ENCODE data around the gene NDEL1.
"Not testable (repeated sequence)": the region's sequence is repeated elsewhere in the genome, so short reads cannot be mapped to it uniquely, and the experiment has no call there.

Gene NDEL1

DNA sequence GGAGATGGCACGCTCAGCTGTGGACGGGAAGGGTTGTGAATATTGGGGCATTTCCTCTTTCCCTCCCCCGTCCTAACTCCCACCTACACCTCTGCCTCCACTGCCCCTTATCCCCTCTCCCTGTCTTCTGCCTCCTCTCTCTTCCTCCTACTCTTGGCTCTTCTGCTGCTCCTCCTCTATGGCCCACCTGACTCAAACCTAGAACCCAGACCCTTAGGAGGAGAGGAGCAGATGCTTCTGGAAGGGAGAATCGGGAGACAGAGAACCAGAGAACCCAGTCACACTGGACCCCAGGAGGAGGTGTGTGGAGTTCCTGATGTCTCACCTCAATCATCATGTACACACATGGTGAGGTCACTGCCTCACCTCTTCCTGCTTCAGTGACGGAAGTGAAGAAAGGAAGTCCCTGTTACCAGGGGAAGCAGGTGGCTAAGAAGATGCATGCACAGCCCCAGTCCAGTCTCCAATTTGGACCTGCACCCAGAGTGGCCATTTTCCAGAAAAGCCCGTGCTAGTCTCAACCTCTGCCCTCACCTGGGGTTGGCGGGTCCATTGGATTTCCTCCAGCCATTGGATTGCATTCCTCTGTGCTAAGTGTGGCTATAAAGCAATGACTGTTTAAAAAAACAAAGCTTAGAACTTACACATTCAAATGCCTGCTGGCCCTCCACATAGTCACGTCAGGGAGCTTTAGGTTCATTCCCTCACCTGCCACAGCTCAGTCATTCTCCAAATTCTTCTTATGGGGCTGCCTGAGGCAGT, 42.0 kb upstream of the NDEL1 start:
- H3K9me3 ChIP-seq (ENCODE audit: insufficient read depth, low read length): no peaks in the 10 kb centered on the region
- TF ChIP-seq YY1 (IDR thresholded peaks at IDR 0.05; ENCODE audit: insufficient read depth, insufficient read length): no peak
- no peak for TF ChIP-seq ZNF274 (IDR thresholded peaks at IDR 0.05; ENCODE audit: low read depth, low read length)
- no peak for TF ChIP-seq SUZ12 (IDR thresholded peaks at IDR 0.05; ENCODE audit: extremely low read depth, insufficient read depth, insufficient read length)
- H3K27me3 ChIP-seq (ENCODE audit: insufficient read depth, insufficient read length): no peaks in the 10 kb centered on the region
- DNase-seq (ENCODE audit: low read depth, low spot score): no peak
- H3K4me3 ChIP-seq (ENCODE audit: insufficient read length, low read depth): no peak overlapping the region
- H3K4me1 ChIP-seq (ENCODE audit: insufficient read depth, insufficient read length): peaks cover 7% of the 10 kb centered on the region
- no peak overlapping the region for H3K9ac ChIP-seq (ENCODE audit: insufficient read length, low read depth)
- H3K36me3 ChIP-seq (ENCODE audit: insufficient read depth, insufficient read length, low read length): no peaks in the 10 kb centered on the region

DNA sequence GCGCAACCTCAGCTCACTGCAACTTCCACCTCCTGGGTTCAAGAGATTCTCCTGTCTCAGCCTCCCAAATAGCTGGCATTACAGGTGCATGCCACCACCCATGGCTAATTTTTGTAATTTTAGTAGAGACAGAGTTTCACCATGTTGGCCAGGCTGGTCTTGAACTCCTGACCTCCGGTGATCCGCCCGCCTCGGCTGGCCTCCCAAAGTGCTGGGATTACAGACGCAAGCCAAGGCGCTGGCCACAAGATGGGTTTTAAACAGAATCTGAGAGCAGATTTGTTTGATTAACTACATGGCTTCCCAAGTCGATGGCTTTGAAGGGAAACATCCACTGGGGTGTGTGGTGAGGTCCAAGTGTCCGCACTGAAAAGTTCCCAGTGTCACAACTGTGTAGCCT, 41.2 kb upstream of the NDEL1 start:
- H3K9ac ChIP-seq (ENCODE audit: insufficient read length, low read depth); H3K36me3 ChIP-seq (ENCODE audit: insufficient read depth, insufficient read length, low read length); H3K9me3 ChIP-seq (ENCODE audit: insufficient read depth, low read length); H3K4me3 ChIP-seq (ENCODE audit: insufficient read length, low read depth); H3K27me3 ChIP-seq (ENCODE audit: insufficient read depth, insufficient read length); DNase-seq (ENCODE audit: low read depth, low spot score); H3K4me1 ChIP-seq (ENCODE audit: insufficient read depth, insufficient read length): not testable (repeated sequence)

DNA sequence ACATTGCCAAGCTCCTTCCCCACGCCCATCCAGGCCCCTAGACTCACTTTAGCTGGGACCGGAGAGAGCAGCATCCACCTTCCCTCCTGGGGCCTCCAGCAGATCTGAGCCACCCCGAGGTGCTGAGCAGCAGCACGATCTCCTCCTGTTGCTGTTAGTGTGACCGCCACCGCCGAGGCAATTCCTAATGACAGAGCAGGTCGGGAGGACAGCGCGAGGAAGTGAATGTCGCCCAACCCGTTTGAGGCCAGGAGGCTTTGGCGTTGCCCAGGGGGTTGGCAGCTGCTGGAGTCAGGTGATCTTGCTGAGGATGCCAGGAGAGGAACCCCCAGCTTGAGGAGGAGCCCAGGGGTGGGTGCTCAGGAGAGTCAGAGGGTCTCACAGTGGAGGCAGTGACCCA, 38.0 kb upstream of the NDEL1 start, which contains the start of gene RNF222:
TSS of gene RNF222 (minus strand) at position 192 of the 400 bp plus-strand sequence. CDS start 4,366 bp downstream, outside the sequence.
- no peak for DNase-seq (ENCODE audit: low read depth, low spot score)
- Histone ChIP-seq H3K4me3 (ENCODE audit: insufficient read length, low read depth) (no peak within 1 kb of the TSS), H3K9ac (ENCODE audit: insufficient read length, low read depth) (no peak within 1 kb of the TSS), H3K9me3 (ENCODE audit: insufficient read depth, low read length) (no peaks in the 10 kb centered on the region), H3K36me3 (ENCODE audit: insufficient read depth, insufficient read length, low read length) (no peaks in the 10 kb centered on the region), H3K27me3 (ENCODE audit: insufficient read depth, insufficient read length) (no peaks in the 10 kb centered on the region), H3K4me1 (ENCODE audit: insufficient read depth, insufficient read length) (peaks cover 4% of the 10 kb centered on the region)
- TF ChIP-seq YY1 (IDR thresholded peaks at IDR 0.05; ENCODE audit: insufficient read depth, insufficient read length) (no peak), ZNF274 (IDR thresholded peaks at IDR 0.05; ENCODE audit: low read depth, low read length) (no peak), SUZ12 (IDR thresholded peaks at IDR 0.05; ENCODE audit: extremely low read depth, insufficient read depth, insufficient read length) (no peak)

DNA sequence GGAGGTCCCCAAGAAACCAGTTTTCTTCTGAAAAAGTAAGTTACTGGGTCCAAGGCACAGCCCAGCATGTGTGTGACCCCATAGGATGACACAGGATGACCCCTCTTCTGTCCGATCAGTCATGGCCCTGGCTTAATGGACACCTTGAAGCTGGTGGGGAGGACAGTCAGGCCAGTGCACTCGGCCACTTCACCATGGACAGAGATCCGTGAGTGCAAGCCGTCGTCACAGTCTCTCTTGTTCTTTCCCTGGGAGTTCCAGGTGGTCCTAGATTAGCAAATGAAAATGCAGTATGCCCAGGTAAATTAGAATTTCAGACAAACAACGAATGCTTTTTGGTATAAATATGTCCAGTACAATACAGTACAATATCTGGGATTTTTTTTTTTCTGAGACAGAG, 36.7 kb upstream of the NDEL1 start:
- Histone ChIP-seq H3K4me3 (ENCODE audit: insufficient read length, low read depth) (no peak overlapping the region), H3K36me3 (ENCODE audit: insufficient read depth, insufficient read length, low read length) (no peaks in the 10 kb centered on the region), H3K9me3 (ENCODE audit: insufficient read depth, low read length) (no peaks in the 10 kb centered on the region), H3K27me3 (ENCODE audit: insufficient read depth, insufficient read length) (no peaks in the 10 kb centered on the region), H3K9ac (ENCODE audit: insufficient read length, low read depth) (no peak overlapping the region), H3K4me1 (ENCODE audit: insufficient read depth, insufficient read length) (no peaks in the 10 kb centered on the region)
- no peak for TF ChIP-seq YY1 (IDR thresholded peaks at IDR 0.05; ENCODE audit: insufficient read depth, insufficient read length)
- TF ChIP-seq ZNF274 (IDR thresholded peaks at IDR 0.05; ENCODE audit: low read depth, low read length): no peak
- no peak for TF ChIP-seq SUZ12 (IDR thresholded peaks at IDR 0.05; ENCODE audit: extremely low read depth, insufficient read depth, insufficient read length)
- DNase-seq (ENCODE audit: low read depth, low spot score): no peak

DNA sequence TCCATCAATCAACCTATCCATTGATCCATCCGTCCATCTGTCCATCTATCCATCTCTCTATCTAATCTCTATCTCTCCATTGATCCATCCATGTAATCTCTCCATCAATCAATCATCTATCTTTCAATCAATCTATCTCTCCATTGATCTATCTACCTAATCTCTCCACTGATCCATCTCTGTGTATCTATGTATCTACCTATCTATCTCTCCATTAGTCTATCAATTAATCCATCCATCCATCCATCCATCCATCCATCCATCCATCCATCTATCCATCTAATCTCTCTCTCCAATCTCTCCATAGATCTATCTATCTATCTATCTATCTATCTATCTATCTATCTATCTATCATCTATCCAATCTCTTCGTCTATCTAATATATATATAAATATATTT, 34.6 kb upstream of the NDEL1 start:
- Histone ChIP-seq H3K9ac (ENCODE audit: insufficient read length, low read depth) (no peak overlapping the region), H3K4me3 (ENCODE audit: insufficient read length, low read depth) (no peak overlapping the region), H3K9me3 (ENCODE audit: insufficient read depth, low read length) (no peaks in the 10 kb centered on the region), H3K27me3 (ENCODE audit: insufficient read depth, insufficient read length) (no peaks in the 10 kb centered on the region), H3K36me3 (ENCODE audit: insufficient read depth, insufficient read length, low read length) (no peaks in the 10 kb centered on the region), H3K4me1 (ENCODE audit: insufficient read depth, insufficient read length) (peaks cover 5% of the 10 kb centered on the region)
- DNase-seq (ENCODE audit: low read depth, low spot score): no peak
- TF ChIP-seq SUZ12 (IDR thresholded peaks at IDR 0.05; ENCODE audit: extremely low read depth, insufficient read depth, insufficient read length) (no peak), ZNF274 (IDR thresholded peaks at IDR 0.05; ENCODE audit: low read depth, low read length) (no peak), YY1 (IDR thresholded peaks at IDR 0.05; ENCODE audit: insufficient read depth, insufficient read length) (no peak)

GRCh38 chr17:8402921-8403536, 32.7 kb upstream of the NDEL1 start:
- no peaks in the 10 kb centered on the region for H3K36me3 ChIP-seq (ENCODE audit: insufficient read depth, insufficient read length, low read length)
- peaks cover 5% of the 10 kb centered on the region for H3K4me1 ChIP-seq (ENCODE audit: insufficient read depth, insufficient read length)
- H3K9ac ChIP-seq (ENCODE audit: insufficient read length, low read depth): no peak overlapping the region
- H3K27me3 ChIP-seq (ENCODE audit: insufficient read depth, insufficient read length): no peaks in the 10 kb centered on the region
- DNase-seq (ENCODE audit: low read depth, low spot score): no peak
- TF ChIP-seq YY1 (IDR thresholded peaks at IDR 0.05; ENCODE audit: insufficient read depth, insufficient read length): no peak
- TF ChIP-seq ZNF274 (IDR thresholded peaks at IDR 0.05; ENCODE audit: low read depth, low read length): no peak
- no peak for TF ChIP-seq SUZ12 (IDR thresholded peaks at IDR 0.05; ENCODE audit: extremely low read depth, insufficient read depth, insufficient read length)
- H3K4me3 ChIP-seq (ENCODE audit: insufficient read length, low read depth): no peak overlapping the region
- no peaks in the 10 kb centered on the region for H3K9me3 ChIP-seq (ENCODE audit: insufficient read depth, low read length)

DNA sequence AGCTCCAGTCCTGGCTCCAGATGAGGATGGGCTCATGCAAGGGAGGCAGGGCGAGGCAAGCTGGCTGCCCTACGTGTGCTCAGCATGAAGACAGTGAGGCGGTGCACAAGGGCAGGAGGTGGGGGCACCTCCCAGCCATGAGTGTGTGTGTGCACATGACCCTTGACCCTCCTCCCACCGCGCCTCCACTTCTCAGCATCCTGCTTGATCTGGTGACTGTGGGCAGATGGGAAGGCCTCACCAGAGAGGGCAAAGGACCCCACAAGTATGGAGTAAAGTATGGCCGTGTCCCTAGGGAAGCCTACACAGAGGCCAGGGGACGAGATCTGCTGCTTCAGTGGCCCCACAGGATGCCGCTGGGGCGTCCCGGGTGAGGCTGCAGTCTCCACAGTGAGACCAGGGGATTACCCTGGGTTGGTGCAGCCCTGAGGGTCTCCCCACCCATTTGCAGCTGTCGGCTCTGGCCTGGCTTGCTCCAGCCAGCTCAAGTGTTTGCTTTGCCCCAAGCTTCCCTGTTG, 30.1 kb upstream of the NDEL1 start:
- H3K9ac ChIP-seq (ENCODE audit: insufficient read length, low read depth): no peak overlapping the region
- H3K27me3 ChIP-seq (ENCODE audit: insufficient read depth, insufficient read length): no peaks in the 10 kb centered on the region
- TF ChIP-seq YY1 (IDR thresholded peaks at IDR 0.05; ENCODE audit: insufficient read depth, insufficient read length): no peak
- TF ChIP-seq ZNF274 (IDR thresholded peaks at IDR 0.05; ENCODE audit: low read depth, low read length): no peak
- TF ChIP-seq SUZ12 (IDR thresholded peaks at IDR 0.05; ENCODE audit: extremely low read depth, insufficient read depth, insufficient read length): no peak
- H3K4me3 ChIP-seq (ENCODE audit: insufficient read length, low read depth): no peak overlapping the region
- no peaks in the 10 kb centered on the region for H3K36me3 ChIP-seq (ENCODE audit: insufficient read depth, insufficient read length, low read length)
- H3K4me1 ChIP-seq (ENCODE audit: insufficient read depth, insufficient read length): peaks cover 9% of the 10 kb centered on the region
- H3K9me3 ChIP-seq (ENCODE audit: insufficient read depth, low read length): no peaks in the 10 kb centered on the region
- DNase-seq (ENCODE audit: low read depth, low spot score): no peak

Data from NT2/D1 (cell line).